H9 (cell line): Measurements from ENCODE around the gene P2RX7. TPM values are rescaled to one million over a fixed set of nuclear protein-coding genes. Genes with fewer than 3 reads are reported as not detected.

ENCODE experiments used
- DNase-seq: peaks from one replicate; pipeline ENCODE4 v3.0.0-alpha.2; 2017
- H2AFZ ChIP-seq: one replicate; pipeline ENCODE4 v1.6.1; 2013; ENCODE audit warnings: mild to moderate bottlenecking, low read length, control low read depth, moderate library complexity
- H2AK5ac ChIP-seq: 2 replicates; pipeline ENCODE4 v1.6.1; 2013; ENCODE audit warnings: low read length, control low read depth, mixed read lengths; ENCODE audit not compliant: insufficient read length
- H2BK120ac ChIP-seq: one replicate; pipeline ENCODE4 v1.6.1; 2013; ENCODE audit warnings: low read depth, mild to moderate bottlenecking, low read length, control low read depth, inconsistent platforms; ENCODE audit not compliant: poor library complexity, severe bottlenecking
- H2BK12ac ChIP-seq: 2 replicates; pipeline ENCODE4 v1.6.1; 2013; ENCODE audit warnings: low read length, control low read depth, mixed read lengths, low read depth; ENCODE audit not compliant: insufficient read length
- H2BK15ac ChIP-seq: 2 replicates; pipeline ENCODE4 v1.6.1; 2013; ENCODE audit warnings: low read depth, low read length, control low read depth
- H2BK20ac ChIP-seq: one replicate; pipeline ENCODE4 v1.6.1; 2013; ENCODE audit warnings: low read depth, mild to moderate bottlenecking, low read length, control low read depth, inconsistent platforms; ENCODE audit not compliant: poor library complexity, severe bottlenecking
- H2BK5ac ChIP-seq: 2 replicates; pipeline ENCODE4 v1.6.1; 2013; ENCODE audit warnings: low read length, control low read depth, mixed read lengths; ENCODE audit not compliant: insufficient read length
- H3K14ac ChIP-seq: 2 replicates; pipeline ENCODE4 v1.6.1; 2013; ENCODE audit warnings: low read length, control low read depth; ENCODE audit not compliant: insufficient read depth
- H3K18ac ChIP-seq: 2 replicates; pipeline ENCODE4 v1.6.1; 2013; ENCODE audit warnings: low read depth, mild to moderate bottlenecking, mixed read lengths, low read length, control low read depth; ENCODE audit not compliant: insufficient read length
- H3K23ac ChIP-seq: 2 replicates; pipeline ENCODE4 v1.6.1; 2013; ENCODE audit warnings: low read length, control low read depth, mixed read lengths, low read depth; ENCODE audit not compliant: insufficient read length
- H3K23me2 ChIP-seq: 2 replicates; pipeline ENCODE4 v1.6.1; 2013; ENCODE audit warnings: low read depth, mild to moderate bottlenecking, mixed read lengths, low read length, control low read depth; ENCODE audit not compliant: insufficient read length, poor library complexity, severe bottlenecking
- H3K27ac ChIP-seq: 2 replicates; pipeline ENCODE4 v1.5.1; 2013; ENCODE audit warnings: low read length, control low read depth, mixed read lengths, low read depth; ENCODE audit not compliant: insufficient read length
- H3K27me3 ChIP-seq: 2 replicates; pipeline ENCODE4 v1.6.1; 2013; ENCODE audit warnings: low read length, control low read depth, inconsistent platforms; ENCODE audit not compliant: insufficient read depth
- H3K4ac ChIP-seq: 2 replicates; pipeline ENCODE4 v1.6.1; 2013; ENCODE audit warnings: low read depth, mild to moderate bottlenecking, control low read depth, inconsistent platforms, low read length, moderate library complexity
- H3K4me1 ChIP-seq: 2 replicates; pipeline ENCODE4 v1.6.1; 2013; ENCODE audit warnings: low read length, control low read depth, inconsistent platforms; ENCODE audit not compliant: insufficient read depth
- H3K4me2 ChIP-seq: 2 replicates; pipeline ENCODE4 v1.6.1; 2013; ENCODE audit warnings: low read length, control low read depth, mixed read lengths; ENCODE audit not compliant: insufficient read length, insufficient read depth
- H3K56ac ChIP-seq: 2 replicates; pipeline ENCODE4 v1.6.1; 2013; ENCODE audit warnings: low read depth, mild to moderate bottlenecking, mixed read lengths, low read length, control low read depth; ENCODE audit not compliant: insufficient read length
- H3K79me1 ChIP-seq: 2 replicates; pipeline ENCODE4 v1.6.1; 2013; ENCODE audit warnings: low read depth, mild to moderate bottlenecking, moderate library complexity, low read length, control low read depth, inconsistent platforms; ENCODE audit not compliant: insufficient read depth, poor library complexity, severe bottlenecking
- H3K79me2 ChIP-seq: 2 replicates; pipeline ENCODE4 v1.6.1; 2013; ENCODE audit warnings: low read length, control low read depth, inconsistent platforms; ENCODE audit not compliant: insufficient read depth
- H3K9ac ChIP-seq: 2 replicates; pipeline ENCODE4 v1.6.1; 2013; ENCODE audit warnings: low read length, control low read depth, mixed read lengths; ENCODE audit not compliant: insufficient read length; ENCODE audit errors: extremely low read depth
- H3K9me3 ChIP-seq: one replicate; pipeline ENCODE4 v1.6.1; 2013; ENCODE audit warnings: low read depth, low read length, inconsistent platforms; ENCODE audit not compliant: control insufficient read depth
- H3T11ph ChIP-seq: one replicate; pipeline ENCODE4 v1.6.1; 2013; ENCODE audit warnings: mild to moderate bottlenecking, low read length, control low read depth, inconsistent platforms
- H4K20me1 ChIP-seq: one replicate; pipeline ENCODE4 v1.6.1; 2013; ENCODE audit not compliant: control insufficient read depth, insufficient read length, insufficient read depth
- H4K5ac ChIP-seq: 2 replicates; pipeline ENCODE4 v1.6.1; 2013; ENCODE audit warnings: low read depth, mild to moderate bottlenecking, mixed read lengths, low read length, control low read depth; ENCODE audit not compliant: insufficient read length
- H4K8ac ChIP-seq: replicated peaks from 2 replicates; pipeline ENCODE4 v1.6.1; 2013; ENCODE audit warnings: low read length, control low read depth, mixed read lengths, low read depth; ENCODE audit not compliant: insufficient read length
- H4K91ac ChIP-seq: 2 replicates; pipeline ENCODE4 v1.6.1; 2013; ENCODE audit warnings: low read depth, mild to moderate bottlenecking, moderate library complexity, mixed read lengths, low read length, control low read depth; ENCODE audit not compliant: insufficient read length
- H3K27ac Mint-ChIP-seq, 3 experiments: 2 replicates in 2 of 3; 3 replicates in 1 of 3; pipeline ENCODE4 v1.8.0; 2020 to 2021; ENCODE audit warnings: mixed read lengths in 3 of 3, mild to moderate bottlenecking in 1 of 3, moderate library complexity in 1 of 3
- H3K27me3 Mint-ChIP-seq: 2 replicates; pipeline ENCODE4 v1.8.0; 2021; ENCODE audit warnings: low read depth, mild to moderate bottlenecking, moderate library complexity, mixed read lengths
- H3K36me3 Mint-ChIP-seq, 3 experiments: 2 replicates in 2 of 3; 3 replicates in 1 of 3; pipeline ENCODE4 v1.8.0; 2020 to 2021; ENCODE audit warnings: low read depth in 3 of 3, mixed read lengths in 3 of 3; ENCODE audit not compliant: insufficient read depth in 1 of 3
- H3K4me1 Mint-ChIP-seq, 2 experiments: 2 replicates each; pipeline ENCODE4 v1.8.0; 2020; ENCODE audit warnings: mixed read lengths in 2 of 2
- H3K4me3 Mint-ChIP-seq, 2 experiments: 2 replicates in 1 of 2; 3 replicates in 1 of 2; pipeline ENCODE4 v1.8.0; 2020 to 2021; ENCODE audit warnings: mild to moderate bottlenecking in 2 of 2, mixed read lengths in 2 of 2, moderate library complexity in 1 of 2
- H3K9me3 Mint-ChIP-seq, 2 experiments: 2 replicates in 1 of 2; 3 replicates in 1 of 2; pipeline ENCODE4 v1.8.0; 2020; ENCODE audit warnings: mild to moderate bottlenecking in 2 of 2, mixed read lengths in 2 of 2, moderate library complexity in 1 of 2
- WGBS: extraction: QIAGEN DNeasy Blood & Tissue Kit; methylation state at CpG from one replicate; pipeline ENCODE4 v1.1.7; 2013; ENCODE audit warnings: missing lambda C conversion rate, low lambda C conversion rate, mixed read lengths; ENCODE audit not compliant: insufficient read length; ENCODE audit errors: extremely low coverage; 5-methylcytosine and 5-hydroxymethylcytosine counted together
- total RNA-seq: library from RNA; stranded (reverse); gene quantifications from 2 replicates; pipeline ENCODE4 v1.2.1, GENCODE V29; 2021
- TF ChIP-seq, protein P1 (sequence below): fragments of 200-600 bp; sonication (generic); conservative IDR thresholded peaks from 3 replicates; pipeline ENCODE4 v1.8.0; 2021; ENCODE audit warnings: antibody characterized with exemption, mild to moderate bottlenecking

Gene P2RX7
- total RNA-seq, 1 experiment from 2014 or later = 0.09 TPM

DNA sequence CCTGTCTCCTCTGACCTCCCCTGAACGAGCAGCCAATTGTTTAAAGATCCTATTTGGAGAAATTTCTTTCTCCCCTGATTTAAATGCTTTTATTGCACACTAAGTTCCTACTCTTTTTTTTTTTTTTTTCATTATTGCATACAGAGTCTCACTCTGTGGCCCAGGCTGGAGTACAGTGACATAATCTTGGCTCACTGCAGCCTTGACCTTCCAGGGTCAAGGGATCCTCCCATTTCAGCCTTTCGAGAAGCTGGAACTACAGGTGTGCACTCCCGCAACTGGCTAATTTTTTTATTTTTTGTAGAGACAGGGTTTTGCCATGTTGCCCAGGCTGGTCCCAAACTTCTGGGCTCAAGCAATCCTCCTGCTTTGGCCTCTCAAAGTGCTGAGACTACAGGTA, 5.2 kb upstream of the P2RX7 start:
- DNase-seq = no peak
- no peak overlapping the region for H3K18ac ChIP-seq
- H3K4ac ChIP-seq = no peak overlapping the region
- H2BK5ac ChIP-seq = no peak overlapping the region
- no peak overlapping the region for H3K27ac ChIP-seq
- H3K79me1 ChIP-seq = no peaks in the 10 kb centered on the region
- no peak overlapping the region for H4K5ac ChIP-seq
- TF ChIP-seq, protein P1, sequence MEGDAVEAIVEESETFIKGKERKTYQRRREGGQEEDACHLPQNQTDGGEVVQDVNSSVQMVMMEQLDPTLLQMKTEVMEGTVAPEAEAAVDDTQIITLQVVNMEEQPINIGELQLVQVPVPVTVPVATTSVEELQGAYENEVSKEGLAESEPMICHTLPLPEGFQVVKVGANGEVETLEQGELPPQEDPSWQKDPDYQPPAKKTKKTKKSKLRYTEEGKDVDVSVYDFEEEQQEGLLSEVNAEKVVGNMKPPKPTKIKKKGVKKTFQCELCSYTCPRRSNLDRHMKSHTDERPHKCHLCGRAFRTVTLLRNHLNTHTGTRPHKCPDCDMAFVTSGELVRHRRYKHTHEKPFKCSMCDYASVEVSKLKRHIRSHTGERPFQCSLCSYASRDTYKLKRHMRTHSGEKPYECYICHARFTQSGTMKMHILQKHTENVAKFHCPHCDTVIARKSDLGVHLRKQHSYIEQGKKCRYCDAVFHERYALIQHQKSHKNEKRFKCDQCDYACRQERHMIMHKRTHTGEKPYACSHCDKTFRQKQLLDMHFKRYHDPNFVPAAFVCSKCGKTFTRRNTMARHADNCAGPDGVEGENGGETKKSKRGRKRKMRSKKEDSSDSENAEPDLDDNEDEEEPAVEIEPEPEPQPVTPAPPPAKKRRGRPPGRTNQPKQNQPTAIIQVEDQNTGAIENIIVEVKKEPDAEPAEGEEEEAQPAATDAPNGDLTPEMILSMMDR = no peak
- no peak overlapping the region for H2BK12ac ChIP-seq
- no peaks in the 10 kb centered on the region for H3K4me1 ChIP-seq
- H2BK120ac ChIP-seq = no peak overlapping the region
- no peak overlapping the region for H3K9ac ChIP-seq
- H3K4me1 Mint-ChIP-seq = peaks cover 3 to 5% of the 10 kb centered on the region in 2 experiments
- no peak overlapping the region for H3K4me3 Mint-ChIP-seq
- H3K9me3 ChIP-seq = no peaks in the 10 kb centered on the region
- H4K8ac ChIP-seq = no peak overlapping the region
- H3T11ph ChIP-seq = no peak overlapping the region
- no peaks in the 10 kb centered on the region for H3K23me2 ChIP-seq
- H3K14ac ChIP-seq = no peak overlapping the region
- no peak overlapping the region for H3K4me2 ChIP-seq
- H4K20me1 ChIP-seq = no peaks in the 10 kb centered on the region
- H2AFZ ChIP-seq = no peak overlapping the region
- H2BK15ac ChIP-seq = no peak overlapping the region
- no peak overlapping the region for H3K56ac ChIP-seq
- H3K36me3 Mint-ChIP-seq = no peaks in the 10 kb centered on the region
- no peak overlapping the region for H4K91ac ChIP-seq
- no peaks in the 10 kb centered on the region; a peak in 1 of 5 replicates for H3K9me3 Mint-ChIP-seq
- no peak overlapping the region for H2BK20ac ChIP-seq
- peaks cover 53% of the 10 kb centered on the region for H3K27me3 Mint-ChIP-seq
- WGBS = no CpG with 5 or more reads among the region's 3 CpGs
- no peak overlapping the region for H3K23ac ChIP-seq
- H3K79me2 ChIP-seq = no peaks in the 10 kb centered on the region
- H3K27ac Mint-ChIP-seq = no peak overlapping the region
- H3K27me3 ChIP-seq = no peaks in the 10 kb centered on the region
- no peak overlapping the region for H2AK5ac ChIP-seq
